CD4-positive, alpha-beta T cell treated with Interleukin-12 subunit alpha and Interleukin-12 subunit beta, for 1 hour (primary cell): ENCODE data around the gene PPT2.
A peak's percentile ranks its signal among the peaks of the same experiment; 100 is the strongest.
"Not testable (repeated sequence)": the region's sequence is repeated elsewhere in the genome, so short reads cannot be mapped to it uniquely, and the experiment has no call there.

ENCODE experiments used
- DNase-seq: peaks from one replicate; pipeline ENCODE4 v3.0.0-alpha.2; 2020

The PPT2 gene

GRCh38 chr6:32190911-32191677 is 37.2 kb downstream of the PPT2 start:
- DNase-seq: no peak

- DNase-seq: peak; percentile 63
Observed at GRCh38 chr6:32191696-32192607, 38.0 kb downstream of the PPT2 start.

- DNase-seq: peak; percentile 66
Observed at GRCh38 chr6:32192608-32193039, 38.7 kb downstream of the PPT2 start, which contains the start of gene GPSM3. Gene GPSM3 (minus strand): TSS chr6:32192643. CDS start chr6:32192513, 130 bp downstream.

- not testable (repeated sequence) for DNase-seq
Observed at GRCh38 chr6:32193096-32193495, 39.2 kb downstream of the PPT2 start.

GRCh38 chr6:32194388-32194787 is 40.4 kb downstream of the PPT2 start:
- DNase-seq: no peak

- peak; percentile 52 for DNase-seq
Observed at GRCh38 chr6:32194825-32195651, 41.1 kb downstream of the PPT2 start.

- DNase-seq: peak; percentile 100
Observed at GRCh38 chr6:32195652-32195901, 41.6 kb downstream of the PPT2 start.

GRCh38 chr6:32195902-32196681 is 42.2 kb downstream of the PPT2 start:
- DNase-seq: peak; percentile 74

GRCh38 chr6:32196682-32197616 is 43.0 kb downstream of the PPT2 start:
- DNase-seq: no peak

GRCh38 chr6:32198345-32198696 is 44.4 kb downstream of the PPT2 start:
- no peak for DNase-seq

GRCh38 chr6:32198866-32199265 is 44.9 kb downstream of the PPT2 start:
- no peak for DNase-seq

- no peak for DNase-seq
Observed at GRCh38 chr6:32200711-32201475, 47.0 kb downstream of the PPT2 start.

GRCh38 chr6:32202186-32202585 is 48.2 kb downstream of the PPT2 start:
- DNase-seq: no peak

GRCh38 chr6:32203426-32204267 is 49.7 kb downstream of the PPT2 start:
- DNase-seq: no peak

GRCh38 chr6:32204268-32204715 is 50.4 kb downstream of the PPT2 start:
- no peak for DNase-seq

GRCh38 chr6:32208996-32209395 is 55.1 kb downstream of the PPT2 start:
- no peak for DNase-seq

- DNase-seq: no peak
Observed at GRCh38 chr6:32210191-32210601, 56.3 kb downstream of the PPT2 start.

GRCh38 chr6:32211432-32211831 is 57.5 kb downstream of the PPT2 start:
- not testable (repeated sequence) for DNase-seq

- DNase-seq: no peak
Observed at GRCh38 chr6:32212076-32212760, 58.3 kb downstream of the PPT2 start.
